Skin of body (tissue), 2 donors: ENCODE measurements around the gene PRM3. TPM values are rescaled to one million over a fixed set of nuclear protein-coding genes. Genes with fewer than 3 reads are reported as not detected.
"Not testable (repeated sequence)": the region's sequence is repeated elsewhere in the genome, so short reads cannot be mapped to it uniquely, and the experiment has no call there.

Experiments
- DNase-seq: peaks from one replicate; lab custom pipeline; 2025; lab: John Stamatoyannopoulos, UW
- total RNA-seq: library from RNA; depleted of rRNA; stranded (reverse); fragments of >200 nt; gene quantifications from one replicate; pipeline ENCODE4 v1.2.3, GENCODE V29; 2014

PRM3 gene
- total RNA-seq, 1 donor from 2014 or later, result not detected

DNA sequence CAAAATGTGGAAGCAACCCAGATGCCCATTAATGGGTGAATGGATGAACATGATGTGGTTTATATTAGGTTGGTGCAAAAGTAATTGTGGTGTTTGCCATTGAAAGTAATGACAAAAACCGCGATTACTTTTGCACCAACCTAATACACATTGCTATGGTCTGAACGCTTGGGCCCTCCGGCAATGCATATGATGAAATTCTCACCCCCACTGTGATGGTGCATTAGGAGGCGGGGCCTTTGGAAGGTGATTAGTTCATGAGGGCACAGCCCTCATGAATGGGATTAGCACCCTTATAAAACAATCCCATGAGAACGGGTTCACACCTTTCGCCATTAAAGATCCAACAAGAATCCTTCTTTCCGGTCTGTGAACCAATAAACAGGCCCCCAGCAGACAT, 33.0 kb upstream of the PRM3 start:
- no peak for DNase-seq

DNA sequence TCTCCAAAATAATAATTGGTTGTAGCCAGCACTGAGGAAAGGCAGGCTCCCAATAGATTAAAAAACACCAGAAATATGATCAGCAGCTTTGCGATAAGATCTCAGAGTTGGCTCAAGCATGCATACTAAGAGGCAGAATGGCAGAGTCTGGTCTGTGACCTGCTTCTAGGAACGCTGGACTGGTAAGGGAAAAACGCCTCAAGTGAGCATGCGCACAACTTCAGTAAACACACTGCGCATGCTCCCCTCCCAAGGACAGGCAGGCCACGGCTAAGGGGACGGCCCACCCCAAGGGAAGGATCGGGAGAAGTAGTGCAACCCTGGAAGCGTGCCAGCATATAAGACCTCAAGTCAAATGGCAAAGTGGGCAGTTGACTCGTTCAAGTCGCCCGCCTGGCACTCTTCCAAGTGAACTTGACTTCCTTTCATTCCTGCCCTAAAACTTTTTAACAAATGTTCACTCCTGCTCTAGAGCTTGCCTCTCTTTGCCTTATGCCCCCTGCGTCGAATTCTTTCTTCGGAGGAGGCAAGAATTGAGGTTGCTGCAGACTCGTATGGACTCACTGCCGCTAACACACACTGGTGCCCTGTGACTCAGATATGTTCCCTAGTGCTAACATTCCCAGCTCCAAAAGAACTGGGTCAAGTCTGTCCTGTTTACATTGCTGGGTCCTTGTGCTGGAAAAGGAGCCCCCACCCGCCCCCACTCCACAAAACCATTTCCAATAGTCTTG, 30.1 kb upstream of the PRM3 start:
- no peak for DNase-seq

DNA sequence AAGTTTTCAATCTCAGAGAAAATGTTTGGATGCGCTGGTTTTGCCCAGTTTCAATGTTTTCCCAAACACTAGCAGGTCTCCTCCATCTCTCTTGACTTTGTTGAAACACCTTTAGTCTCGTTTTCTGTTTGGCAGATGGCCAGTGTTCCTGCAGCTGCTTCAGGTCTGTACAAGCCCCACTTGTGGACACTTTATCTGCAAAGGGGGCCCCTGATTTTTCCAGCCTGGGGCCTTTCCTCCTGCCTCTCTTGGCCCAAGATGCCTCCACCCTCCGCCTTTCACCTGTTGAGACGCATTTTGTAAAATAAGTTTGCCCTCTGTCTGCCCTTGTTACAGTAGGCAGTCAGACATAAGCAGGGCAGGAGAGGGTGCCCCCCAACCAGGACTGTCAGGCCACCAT, 29.5 kb upstream of the PRM3 start:
- DNase-seq, result no peak

DNA sequence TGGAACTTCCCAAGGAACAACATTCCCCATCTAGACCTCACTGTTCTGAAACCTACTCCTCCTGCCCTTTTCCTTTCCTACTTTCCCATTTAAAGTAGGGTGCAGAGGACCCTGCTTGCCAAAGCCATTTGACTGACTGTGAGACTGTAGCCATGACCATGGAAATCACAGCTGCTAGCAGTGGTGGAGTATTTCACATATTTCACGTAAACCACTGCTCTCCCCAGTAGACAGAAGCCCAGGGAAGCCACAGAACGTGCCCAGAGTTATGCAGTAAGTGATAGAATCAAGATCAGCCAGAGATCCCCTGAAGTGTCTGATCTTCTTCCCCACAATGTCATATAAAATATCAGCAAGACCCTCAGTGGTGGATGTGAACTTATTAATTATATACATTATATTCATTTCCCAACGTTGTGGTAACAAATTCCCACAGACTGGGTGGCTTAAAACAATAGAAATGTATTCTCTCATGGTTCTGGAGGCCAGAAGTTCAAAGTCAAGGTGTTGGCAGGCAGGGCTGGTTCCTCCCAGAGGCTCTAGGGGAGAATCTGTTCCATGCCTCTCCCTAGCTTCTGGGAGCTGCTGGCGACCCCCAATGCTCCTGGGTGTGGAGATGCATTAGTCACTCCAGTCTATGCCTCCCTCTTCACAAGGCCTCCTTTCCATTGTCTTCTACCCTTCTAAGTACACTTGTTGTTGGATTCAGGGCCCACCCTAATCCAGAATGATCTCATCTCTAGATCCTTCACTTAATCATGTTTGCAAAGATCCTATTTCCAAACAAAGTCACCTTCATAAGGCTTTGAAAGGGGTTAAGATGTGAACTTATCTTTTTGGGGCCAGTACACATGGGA, 28.4 kb upstream of the PRM3 start:
- no peak for DNase-seq

DNA sequence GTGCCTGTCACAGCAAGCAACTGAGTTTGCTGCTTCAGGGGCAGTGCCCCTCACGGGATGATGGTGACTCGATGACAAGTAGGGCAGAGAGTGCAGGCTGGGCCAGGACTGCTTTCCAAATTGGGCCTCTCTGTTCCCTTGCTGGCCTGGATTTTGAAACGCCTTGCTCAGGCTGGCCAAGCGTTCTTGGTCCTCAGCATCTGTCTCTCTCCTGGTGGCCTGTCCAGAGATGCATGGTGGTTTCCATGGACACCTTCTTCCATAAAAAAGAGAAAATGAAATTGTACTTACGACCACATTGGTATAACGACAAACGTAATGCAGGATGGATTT, 27.1 kb upstream of the PRM3 start:
- no peak for DNase-seq

DNA sequence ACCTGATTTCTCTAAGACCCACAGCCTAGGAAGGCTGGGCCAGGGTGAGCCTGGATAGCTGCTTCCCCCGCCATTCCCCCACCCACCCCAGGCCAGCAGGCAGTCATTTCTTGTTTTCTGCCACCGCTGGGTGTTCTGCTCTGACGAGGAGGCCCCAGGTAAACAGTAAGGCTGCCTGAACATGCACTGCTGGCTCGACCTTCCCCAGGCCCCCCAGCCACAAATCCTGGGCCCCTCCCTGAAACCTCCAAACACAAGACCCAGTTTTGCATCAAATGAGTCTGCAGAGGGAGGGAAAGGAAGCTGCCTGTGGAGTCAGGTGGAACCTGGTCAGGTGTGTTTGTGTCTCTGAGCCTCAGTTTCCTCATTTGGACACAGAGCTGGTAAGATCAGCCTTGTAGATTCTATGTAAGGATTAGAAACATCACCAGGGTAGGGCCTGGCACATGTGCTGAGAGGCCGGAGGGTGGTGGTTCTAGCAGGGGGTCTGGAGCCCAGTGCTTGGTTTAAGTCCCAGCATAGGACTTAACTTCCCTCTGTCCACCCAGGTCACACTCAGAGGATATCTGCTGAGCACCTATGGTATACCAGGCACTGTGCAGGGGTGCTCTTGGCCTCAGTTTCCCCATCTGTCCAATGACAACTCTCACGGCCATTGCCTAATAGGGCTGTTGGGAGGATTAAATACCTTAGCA, 26.6 kb upstream of the PRM3 start:
- DNase-seq, result no peak

DNA sequence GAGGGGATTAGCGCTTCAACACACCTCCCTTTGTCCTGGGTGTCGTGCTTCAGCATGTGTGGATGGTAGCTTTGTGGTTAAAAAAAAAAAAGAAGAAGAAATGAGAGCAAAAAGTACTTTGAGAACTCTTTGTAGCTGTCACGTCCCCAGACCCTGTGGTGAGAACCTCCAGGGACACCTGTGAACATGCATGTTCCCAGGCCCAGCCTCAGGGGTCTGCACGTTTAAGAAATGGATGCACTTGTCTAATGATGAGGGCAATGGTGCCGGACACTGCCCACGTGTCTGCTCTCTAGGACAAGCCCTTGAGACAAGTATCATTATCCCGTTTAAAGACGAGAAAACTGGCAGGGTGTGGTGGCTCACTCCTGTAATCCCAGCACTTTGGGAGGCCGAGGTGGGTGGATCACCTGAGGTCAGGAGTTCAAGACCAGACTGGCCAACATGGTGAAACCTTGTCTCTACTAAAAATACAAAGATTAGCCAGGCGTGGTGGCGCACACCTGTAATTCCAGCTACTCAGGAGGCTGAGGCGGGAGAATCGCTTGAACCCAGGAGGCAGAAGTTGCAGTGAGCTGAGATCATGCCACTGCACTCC, 25.6 kb upstream of the PRM3 start:
- DNase-seq, result not testable (repeated sequence)

DNA sequence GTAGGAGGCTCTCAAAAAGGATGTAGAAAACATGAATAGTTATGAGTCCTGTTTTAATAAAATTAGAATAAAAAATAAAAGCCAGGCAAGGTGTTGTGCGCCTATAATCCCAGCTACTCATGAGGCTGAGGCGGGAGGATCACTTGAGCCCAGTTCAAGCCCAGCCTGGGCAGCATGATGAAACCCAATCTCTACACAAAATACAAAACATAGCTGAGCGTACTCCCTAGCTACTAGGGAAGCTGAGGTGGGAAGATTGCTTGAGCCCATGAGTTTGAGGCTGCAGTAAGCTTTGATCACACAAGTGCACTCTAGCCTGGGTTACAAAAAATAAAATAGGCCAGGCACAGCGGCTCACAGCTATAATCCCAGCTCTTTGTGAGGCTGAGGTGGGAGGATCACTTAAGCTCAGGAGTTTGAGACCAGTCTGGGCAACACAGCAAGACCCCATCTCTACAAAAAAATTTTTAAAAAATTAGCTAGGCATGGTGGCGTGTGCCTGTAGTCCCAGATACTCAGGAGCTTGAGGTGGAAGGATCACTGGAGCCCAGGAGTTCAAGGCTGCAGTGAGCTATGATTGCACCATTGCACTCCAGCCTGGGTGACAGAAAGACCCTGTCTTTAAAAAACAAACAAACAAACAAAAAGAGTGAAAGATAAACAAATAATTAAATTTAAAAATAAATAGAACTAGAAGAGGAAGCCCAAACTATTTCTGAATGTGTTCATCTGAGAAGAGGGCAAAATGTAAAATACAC, 24.9 kb upstream of the PRM3 start:
- DNase-seq, result no peak

DNA sequence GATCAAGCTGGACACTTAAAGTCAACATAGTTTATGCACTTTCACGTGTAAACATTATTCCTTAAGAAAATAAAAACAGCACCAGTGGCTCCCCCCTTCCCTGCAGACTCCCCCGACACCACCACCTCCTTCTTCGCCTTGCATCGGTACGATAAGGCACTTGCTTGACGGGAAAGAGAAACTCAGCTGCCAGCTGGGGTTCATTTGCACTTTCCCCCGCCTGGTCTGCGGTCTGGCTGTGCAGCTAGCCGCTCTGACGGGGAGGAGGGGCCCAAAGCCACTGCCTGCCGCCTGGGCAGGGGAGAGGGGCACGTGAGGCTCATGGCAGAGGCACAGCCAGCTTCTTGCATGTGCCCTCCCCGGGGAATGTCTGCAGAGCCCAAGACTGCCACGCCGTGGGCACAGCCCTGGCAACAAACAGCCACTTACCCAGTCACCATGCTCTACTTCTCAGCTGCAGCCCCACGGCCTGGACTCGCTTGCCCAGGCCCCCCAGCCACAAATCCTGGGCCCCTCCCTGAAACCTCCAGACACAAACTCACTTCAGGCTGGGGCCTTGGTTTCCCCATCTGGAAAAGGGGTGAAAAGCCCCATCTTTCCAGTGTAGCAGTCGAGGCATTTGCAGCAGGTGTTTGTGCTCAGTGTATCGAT, 24.2 kb upstream of the PRM3 start:
- DNase-seq, result no peak

DNA sequence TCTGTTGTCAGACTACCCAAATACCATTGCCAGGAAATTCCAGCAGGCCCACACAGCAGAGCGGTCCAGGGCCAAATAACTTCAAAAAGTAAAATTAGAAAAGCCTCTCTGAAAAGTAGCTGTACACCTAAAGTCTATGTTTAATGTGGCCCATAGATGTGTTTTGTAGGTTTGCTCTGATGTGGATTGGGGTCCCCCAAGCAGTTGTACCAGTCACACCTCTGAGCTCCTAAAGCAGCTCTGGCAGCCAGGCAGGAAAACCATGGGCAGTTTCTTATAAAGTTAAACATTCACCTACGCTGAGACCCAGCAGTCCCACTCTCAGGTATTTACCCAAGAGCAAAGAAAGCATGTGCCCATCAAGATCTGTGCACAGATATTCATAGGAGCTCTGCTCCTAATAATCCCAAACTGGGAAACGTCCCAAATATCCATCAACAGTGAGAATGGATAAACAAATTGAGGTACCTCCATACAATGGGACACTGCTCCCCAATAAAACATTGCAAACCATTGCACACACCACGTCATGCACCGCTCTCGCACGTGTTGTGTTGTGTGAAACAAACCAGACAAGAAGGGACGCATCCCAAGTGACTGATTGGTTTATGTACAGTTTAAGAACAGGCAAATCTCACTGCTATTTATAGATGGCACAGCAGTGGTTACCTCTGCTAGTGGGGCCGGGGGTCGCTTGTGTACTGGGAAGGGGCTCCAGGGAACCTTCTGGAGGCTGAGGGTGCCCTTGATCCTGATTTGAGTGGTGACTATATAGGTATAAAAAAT, 23.5 kb upstream of the PRM3 start:
- no peak for DNase-seq

DNA sequence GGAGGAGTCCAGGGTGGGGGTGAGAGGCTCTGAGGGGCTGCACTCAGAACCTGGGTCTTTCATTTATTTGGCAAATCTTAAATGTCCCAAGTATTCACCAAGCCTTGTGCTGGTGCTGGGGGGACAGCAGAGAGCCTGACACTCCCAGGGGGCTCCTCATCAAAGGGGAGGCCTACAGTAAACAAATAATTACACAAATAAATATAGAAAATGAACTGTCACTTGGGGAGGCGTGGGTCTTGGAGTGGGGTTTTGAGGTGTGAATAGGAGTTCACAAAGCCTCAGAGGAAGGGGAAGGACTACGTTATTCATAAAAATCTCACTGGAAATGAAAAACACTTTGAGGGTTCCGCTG, 22.9 kb upstream of the PRM3 start:
- no peak for DNase-seq

DNA sequence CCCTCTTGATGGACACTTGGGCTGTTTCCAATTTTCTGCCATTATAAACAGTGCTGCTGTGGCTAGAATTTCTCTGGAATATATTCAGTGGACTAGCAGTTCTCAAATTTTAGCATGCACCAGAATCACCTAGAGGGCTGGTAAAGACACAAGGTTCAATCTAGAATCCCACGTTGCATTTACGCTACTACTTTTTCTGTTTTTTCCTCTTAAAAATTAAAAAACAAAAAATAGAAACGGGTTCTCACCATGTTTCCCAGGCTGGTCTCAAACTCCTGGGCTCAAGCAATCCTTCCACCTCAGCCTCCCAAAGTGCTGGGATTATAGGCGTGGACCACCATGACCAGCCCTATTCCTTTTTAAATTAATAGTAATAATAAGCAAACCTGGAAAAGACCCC, 22.2 kb upstream of the PRM3 start:
- no peak for DNase-seq

DNA sequence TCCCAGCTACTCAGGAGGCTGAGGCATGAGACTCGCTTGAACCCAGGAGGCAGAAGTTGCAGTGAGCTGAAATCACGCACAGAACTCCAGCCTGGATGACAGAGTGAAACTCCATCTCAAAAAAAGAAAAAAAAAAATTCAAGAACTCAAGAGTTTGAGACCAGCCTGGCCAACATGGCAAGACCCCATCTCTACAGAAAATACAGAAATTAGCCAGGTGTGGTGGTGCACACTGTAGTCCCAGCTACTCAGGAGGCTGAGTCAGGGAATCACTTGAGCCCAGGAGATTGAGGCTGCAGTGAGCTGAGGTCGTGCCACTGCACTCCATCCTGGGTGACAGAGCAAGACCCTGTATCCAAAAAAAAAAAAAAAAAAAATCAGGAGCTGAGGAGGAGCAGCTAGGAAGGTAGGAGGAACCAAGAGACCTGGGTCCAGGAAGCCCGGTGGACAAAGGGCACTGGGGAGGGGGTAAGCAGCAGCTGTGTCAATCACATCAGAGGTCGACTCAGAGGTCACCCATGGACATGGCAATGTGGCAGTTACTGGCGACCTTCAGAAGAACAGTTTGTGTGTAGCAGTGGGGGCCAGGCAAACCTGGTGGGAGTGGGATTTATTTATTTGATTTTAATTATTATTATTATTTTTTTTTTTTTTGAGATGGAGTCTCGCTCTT, 18.8 kb upstream of the PRM3 start:
- no peak for DNase-seq

DNA sequence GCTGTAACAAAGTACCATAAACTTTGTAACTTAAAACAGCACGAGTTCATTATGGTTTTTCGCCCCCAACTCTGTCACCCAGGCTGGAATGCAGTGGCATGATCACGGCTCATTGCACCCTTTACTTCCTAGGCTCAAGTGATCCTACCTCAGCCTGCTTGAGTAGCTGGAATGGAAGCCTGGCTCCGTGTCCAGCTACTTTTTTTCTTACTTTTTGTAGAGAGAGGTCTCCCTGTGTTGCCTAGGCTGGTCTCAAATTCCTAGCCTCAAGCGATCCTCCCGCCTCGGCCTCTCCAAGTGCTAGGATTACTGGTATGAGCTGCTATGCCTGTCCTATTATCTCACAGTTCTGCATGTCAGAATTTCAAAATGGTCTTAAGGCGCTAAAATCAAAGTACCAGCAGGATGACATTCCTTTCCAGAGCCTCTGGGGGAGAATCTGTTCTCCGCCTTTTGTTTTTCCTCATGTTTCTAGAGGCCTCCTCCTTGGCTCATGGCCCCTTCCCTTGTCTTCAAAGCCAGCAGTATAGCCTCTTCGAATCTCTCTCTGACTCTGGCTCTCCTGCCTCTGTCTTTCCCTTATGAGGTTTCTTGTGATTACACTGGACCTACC, 17.8 kb upstream of the PRM3 start:
- DNase-seq, result no peak

DNA sequence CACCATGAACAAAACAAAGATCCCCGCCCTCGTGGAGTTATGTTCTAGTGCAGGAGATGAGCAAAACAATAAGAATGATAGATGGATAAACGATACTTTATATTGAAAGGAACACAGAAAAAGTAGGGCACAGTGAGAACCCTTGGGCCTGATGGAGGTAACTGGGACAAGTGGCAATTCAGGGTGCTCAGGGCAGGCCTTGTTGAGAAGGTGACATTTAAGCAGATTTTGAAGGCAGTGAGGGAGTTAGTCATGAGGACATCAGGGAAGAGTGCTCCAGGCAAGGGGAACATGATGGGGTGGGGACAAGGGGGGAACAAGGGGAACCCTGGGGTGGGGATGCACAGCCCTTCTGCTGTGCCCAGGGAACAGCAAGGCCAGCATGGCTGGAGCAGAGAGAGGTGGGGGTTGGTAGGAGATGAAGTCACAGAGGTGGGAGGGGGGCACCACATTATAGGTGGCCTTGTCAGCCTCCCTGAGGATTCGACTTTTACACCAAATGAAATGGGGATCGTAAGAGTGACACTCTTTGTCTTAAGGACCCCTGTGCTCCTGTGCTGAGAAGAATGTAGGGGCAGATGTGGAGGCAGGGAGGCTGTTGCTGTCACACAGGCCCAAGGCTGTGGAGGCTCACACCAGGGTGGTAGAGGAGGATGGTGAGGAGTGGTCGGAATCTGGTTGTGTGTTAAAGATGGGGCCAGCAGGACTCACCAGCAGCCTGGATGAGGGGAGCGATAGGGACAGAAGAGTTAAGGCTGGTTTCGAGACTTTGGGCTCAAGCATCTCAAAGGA, 16.9 kb upstream of the PRM3 start:
- DNase-seq, result no peak

DNA sequence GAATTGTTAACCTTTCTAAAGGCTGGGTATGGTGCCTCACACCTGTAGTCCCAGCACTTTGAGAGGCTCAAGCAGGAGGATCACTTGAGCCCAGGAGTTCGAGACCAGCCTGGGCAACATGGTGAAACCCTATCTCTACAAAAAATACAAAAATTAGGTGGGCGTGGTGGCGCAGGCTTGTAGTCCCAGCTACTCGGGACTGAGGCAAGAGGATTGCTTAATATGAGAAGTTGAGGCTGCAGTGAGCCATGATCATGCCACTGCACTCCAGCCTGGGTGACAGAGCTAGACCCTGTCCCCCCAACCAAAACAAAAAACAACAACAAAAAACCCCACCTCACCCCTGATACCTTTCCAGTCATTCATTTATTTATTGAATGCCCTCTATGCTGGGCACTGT, 16.3 kb upstream of the PRM3 start:
- not testable (repeated sequence) for DNase-seq

DNA sequence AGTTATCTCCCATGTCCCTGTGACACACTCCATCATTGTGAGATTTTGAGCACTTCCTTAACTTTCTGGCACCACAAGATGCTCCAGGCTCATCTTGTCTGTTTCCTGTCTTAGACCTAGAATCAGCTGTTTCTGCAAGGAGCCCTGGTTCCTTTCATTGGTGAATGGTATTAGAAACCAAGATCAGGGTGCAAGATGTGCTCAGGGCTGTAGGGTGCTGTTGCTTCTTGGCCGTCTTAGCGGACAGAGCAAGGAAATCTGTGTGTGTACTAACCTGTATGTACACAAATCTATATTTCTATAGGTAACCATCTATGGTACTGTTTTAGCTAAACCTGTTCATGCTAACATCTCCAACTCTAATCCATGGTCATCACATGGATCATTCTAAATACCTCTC, 15.8 kb upstream of the PRM3 start:
- DNase-seq, result no peak

DNA sequence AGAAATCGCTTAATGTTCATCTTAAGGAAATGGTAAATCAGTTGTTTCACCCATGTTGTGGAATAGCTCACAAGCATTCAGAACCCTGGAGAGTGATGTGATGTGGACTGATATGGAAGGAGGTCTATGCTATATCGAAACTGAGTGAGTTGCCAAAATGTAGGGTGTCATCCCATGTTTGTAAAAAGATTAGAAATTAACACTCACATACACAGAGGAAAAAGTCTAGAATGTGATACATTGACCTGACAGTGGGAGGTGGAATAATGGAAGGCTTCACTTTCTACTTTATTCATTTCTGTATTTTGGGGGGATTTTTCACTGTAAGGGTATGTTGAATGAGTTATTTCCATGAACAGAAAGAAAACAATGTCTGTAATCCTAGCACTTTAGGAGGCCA, 12.4 kb upstream of the PRM3 start:
- DNase-seq, result no peak
